22Rv1 (cell line): ENCODE measurements around the gene TIMM13.

Experiments used
- H3K27ac ChIP-seq: fragments of 450-650 bp; 2 replicates; pipeline ENCODE4 v1.5.1; 2017
- CTCF ChIP-seq: fragments of 450-650 bp; IDR thresholded peaks from 2 replicates; pipeline ENCODE4 v1.5.1; 2017; ENCODE audit warnings: mild to moderate bottlenecking
- ZFX ChIP-seq: fragments of 450-650 bp; IDR thresholded peaks from 2 replicates; pipeline ENCODE4 v1.6.1; 2017; ENCODE audit warnings: antibody characterized with exemption, borderline replicate concordance

The TIMM13 gene

GRCh38 chr19:2413159-2413558 is 14.2 kb downstream of the TIMM13 start:
- TF ChIP-seq ZFX (no peak), CTCF (no peak)
- H3K27ac ChIP-seq: no peak overlapping the region

- TF ChIP-seq CTCF (no peak), ZFX (no peak)
- no peak overlapping the region for H3K27ac ChIP-seq
Measured at GRCh38 chr19:2412449-2412848, 14.9 kb downstream of the TIMM13 start.

GRCh38 chr19:2411709-2412108 is 15.7 kb downstream of the TIMM13 start:
- TF ChIP-seq CTCF: no peak
- TF ChIP-seq ZFX: no peak

GRCh38 chr19:2410023-2410422 is 17.4 kb downstream of the TIMM13 start:
- no peak overlapping the region for H3K27ac ChIP-seq
- TF ChIP-seq CTCF (no peak), ZFX (no peak)

More at GRCh38 chr19:2411709-2412108, 15.7 kb downstream of the TIMM13 start:
- H3K27ac ChIP-seq: no peak overlapping the region

- TF ChIP-seq ZFX: no peak
- TF ChIP-seq CTCF: no peak
- H3K27ac ChIP-seq: no peak overlapping the region
Measured at GRCh38 chr19:2409352-2409912, 18.0 kb downstream of the TIMM13 start.

- TF ChIP-seq CTCF (no peak), ZFX (no peak)
- no peak overlapping the region for H3K27ac ChIP-seq
Measured at GRCh38 chr19:2408247-2408646, 19.1 kb downstream of the TIMM13 start.

- TF ChIP-seq ZFX: no peak
- no peak for TF ChIP-seq CTCF
- no peak overlapping the region for H3K27ac ChIP-seq
Measured at GRCh38 chr19:2399582-2399981, 27.8 kb downstream of the TIMM13 start.
